Frontal cortex (tissue), 4 donors: ENCODE results near the gene ZFYVE9. TPM values are rescaled to one million over a fixed set of nuclear protein-coding genes. Genes with fewer than 3 reads are reported as not detected.
"Not testable (repeated sequence)": the region's sequence is repeated elsewhere in the genome, so short reads cannot be mapped to it uniquely, and the experiment has no call there.

Experiments
- DNase-seq, 2 donors: peaks; one replicate each; pipeline ENCODE4 v3.0.0; 2012; ENCODE audit warnings: low spot score in 2 of 2
- FAIRE-seq: peaks from 2 replicates; lab custom pipeline; 2012; peaks lifted over from hg19 to GRCh38; lab: Jason Lieb, UNC
- total RNA-seq: library from RNA; depleted of rRNA; stranded (reverse); fragments of >200 nt; gene quantifications from one replicate; pipeline ENCODE4 v1.2.3, GENCODE V29; 2014
- donor health status: control.
- donor health status: control.
- donor health status: control.

Gene ZFYVE9
- total RNA-seq, 1 donor from 2014 or later: 79.1 TPM

GRCh38 chr1:52142220-52143183, 613 bp downstream of the ZFYVE9 start:
- DNase-seq: peak; percentile 39 to 47
- FAIRE-seq: no peak

- DNase-seq: no peak
- no peak for FAIRE-seq
These were observed 3.2 kb downstream of the ZFYVE9 start for GRCh38 chr1:52145137-52145536.

- FAIRE-seq, DNase-seq: not testable (repeated sequence)
These were observed 8.6 kb downstream of the ZFYVE9 start for GRCh38 chr1:52150445-52150844.

GRCh38 chr1:52150946-52151345, 9.1 kb downstream of the ZFYVE9 start:
- FAIRE-seq (no peak), DNase-seq (no peak)

- FAIRE-seq: no peak
- no peak for DNase-seq
These were observed 10.7 kb downstream of the ZFYVE9 start for GRCh38 chr1:52152572-52152971.

- FAIRE-seq (no peak), DNase-seq (no peak)
These were observed 11.1 kb downstream of the ZFYVE9 start for GRCh38 chr1:52153010-52153409.

GRCh38 chr1:52153898-52154297, 12.0 kb downstream of the ZFYVE9 start:
- no peak for FAIRE-seq
- no peak for DNase-seq

- DNase-seq (no peak), FAIRE-seq (no peak)
These were observed 14.6 kb downstream of the ZFYVE9 start for GRCh38 chr1:52156460-52156859.

GRCh38 chr1:52157582-52157981, 15.7 kb downstream of the ZFYVE9 start:
- FAIRE-seq: no peak
- DNase-seq: no peak

- FAIRE-seq: no peak
- DNase-seq: no peak
These were observed 16.3 kb downstream of the ZFYVE9 start for GRCh38 chr1:52158218-52158617.

- no peak for DNase-seq
- no peak for FAIRE-seq
These were observed 17.3 kb downstream of the ZFYVE9 start for GRCh38 chr1:52159033-52159789.

- FAIRE-seq (no peak), DNase-seq (no peak)
These were observed 21.1 kb downstream of the ZFYVE9 start for GRCh38 chr1:52162947-52163346.

GRCh38 chr1:52164604-52165003, 22.7 kb downstream of the ZFYVE9 start:
- no peak for DNase-seq
- FAIRE-seq: no peak

GRCh38 chr1:52166996-52167753, 25.3 kb downstream of the ZFYVE9 start:
- FAIRE-seq (no peak), DNase-seq (no peak)

- no peak for FAIRE-seq
- DNase-seq: no peak
These were observed 26.6 kb downstream of the ZFYVE9 start for GRCh38 chr1:52168373-52169080.

GRCh38 chr1:52171149-52171548, 29.3 kb downstream of the ZFYVE9 start:
- not testable (repeated sequence) for DNase-seq, FAIRE-seq

- DNase-seq: no peak
- no peak for FAIRE-seq
These were observed 37.2 kb downstream of the ZFYVE9 start for GRCh38 chr1:52179073-52179472.

GRCh38 chr1:52180176-52180575, 38.3 kb downstream of the ZFYVE9 start:
- no peak for DNase-seq
- no peak for FAIRE-seq

GRCh38 chr1:52181759-52182158, 39.9 kb downstream of the ZFYVE9 start:
- not testable (repeated sequence) for FAIRE-seq, DNase-seq
